Measurements from ENCODE around the gene FOXQ1.

Gene FOXQ1

DNA sequence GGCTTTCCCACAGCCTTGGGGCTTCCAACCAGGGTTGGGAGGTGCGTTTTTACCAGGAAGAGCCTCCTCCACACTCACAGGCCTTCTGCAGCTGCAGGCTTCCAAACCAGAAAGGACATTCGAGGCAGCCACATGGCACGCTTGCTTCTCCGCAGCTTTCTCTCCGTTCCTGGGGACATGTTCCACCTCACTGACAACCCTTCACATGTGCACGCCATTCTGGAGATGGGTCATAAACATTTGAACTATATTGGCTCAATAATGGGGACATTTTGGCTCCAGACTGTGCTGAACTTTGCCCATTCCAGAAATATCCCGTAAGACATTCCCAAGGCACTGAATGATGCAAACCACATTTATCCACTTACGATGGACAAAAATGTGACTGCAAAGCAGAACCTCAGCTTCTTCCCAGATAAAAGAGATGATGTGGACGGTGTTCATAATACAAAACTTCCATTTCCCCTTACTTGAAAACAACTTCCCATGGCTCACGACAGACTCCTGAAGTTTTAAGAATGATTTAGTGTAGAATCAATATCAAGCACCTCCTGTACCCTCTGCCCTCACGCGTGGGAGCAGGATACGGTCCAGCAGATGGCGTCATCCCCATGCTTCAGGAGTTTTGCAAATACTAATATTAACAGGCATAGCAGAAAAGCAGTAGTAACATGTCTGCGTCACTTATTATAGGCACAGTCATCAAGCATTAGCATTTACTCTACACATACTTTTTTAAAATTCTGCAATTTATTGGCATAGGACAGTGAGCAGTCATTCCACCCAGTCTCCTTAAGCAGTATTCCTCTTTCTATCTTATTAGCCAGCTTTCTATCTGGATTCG lies 52.1 kb downstream of the FOXQ1 start:
- no peak for DNase-seq

All from effector CD8-positive, alpha-beta T cell (primary cell).